GM12801 (cell line): ENCODE data around the gene MEX3C.

Experiments
- TF ChIP-seq, protein P1 (sequence below): IDR thresholded peaks from one replicate; pipeline ENCODE4 v1.5.1; 2011; ENCODE audit warnings: control low read depth; ENCODE audit not compliant: insufficient read length; ENCODE audit errors: extremely low read depth

MEX3C gene

DNA sequence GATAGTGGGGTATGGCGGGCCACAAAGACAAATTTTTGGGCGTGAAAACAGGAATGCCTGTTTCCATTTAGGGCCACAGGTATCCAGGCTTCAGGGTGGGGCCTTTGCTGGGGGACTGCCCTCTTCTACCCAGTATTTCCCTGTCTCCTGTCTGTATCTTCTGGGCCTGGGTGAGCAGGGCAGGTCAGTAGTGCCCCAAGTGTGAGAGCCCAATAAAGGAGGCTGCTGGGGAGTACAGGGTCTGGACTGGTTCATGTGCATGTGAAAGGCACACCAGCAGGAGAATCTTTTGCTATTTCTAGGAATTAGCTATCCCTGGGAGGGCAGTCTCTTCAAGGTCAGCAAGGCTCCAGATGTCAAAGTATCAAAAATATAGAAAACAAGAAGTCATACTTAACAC, 71.5 kb downstream of the MEX3C start:
- TF ChIP-seq, protein P1, sequence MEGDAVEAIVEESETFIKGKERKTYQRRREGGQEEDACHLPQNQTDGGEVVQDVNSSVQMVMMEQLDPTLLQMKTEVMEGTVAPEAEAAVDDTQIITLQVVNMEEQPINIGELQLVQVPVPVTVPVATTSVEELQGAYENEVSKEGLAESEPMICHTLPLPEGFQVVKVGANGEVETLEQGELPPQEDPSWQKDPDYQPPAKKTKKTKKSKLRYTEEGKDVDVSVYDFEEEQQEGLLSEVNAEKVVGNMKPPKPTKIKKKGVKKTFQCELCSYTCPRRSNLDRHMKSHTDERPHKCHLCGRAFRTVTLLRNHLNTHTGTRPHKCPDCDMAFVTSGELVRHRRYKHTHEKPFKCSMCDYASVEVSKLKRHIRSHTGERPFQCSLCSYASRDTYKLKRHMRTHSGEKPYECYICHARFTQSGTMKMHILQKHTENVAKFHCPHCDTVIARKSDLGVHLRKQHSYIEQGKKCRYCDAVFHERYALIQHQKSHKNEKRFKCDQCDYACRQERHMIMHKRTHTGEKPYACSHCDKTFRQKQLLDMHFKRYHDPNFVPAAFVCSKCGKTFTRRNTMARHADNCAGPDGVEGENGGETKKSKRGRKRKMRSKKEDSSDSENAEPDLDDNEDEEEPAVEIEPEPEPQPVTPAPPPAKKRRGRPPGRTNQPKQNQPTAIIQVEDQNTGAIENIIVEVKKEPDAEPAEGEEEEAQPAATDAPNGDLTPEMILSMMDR = no peak
